ENCODE measurements around the gene DOCK11.

DOCK11 gene

DNA sequence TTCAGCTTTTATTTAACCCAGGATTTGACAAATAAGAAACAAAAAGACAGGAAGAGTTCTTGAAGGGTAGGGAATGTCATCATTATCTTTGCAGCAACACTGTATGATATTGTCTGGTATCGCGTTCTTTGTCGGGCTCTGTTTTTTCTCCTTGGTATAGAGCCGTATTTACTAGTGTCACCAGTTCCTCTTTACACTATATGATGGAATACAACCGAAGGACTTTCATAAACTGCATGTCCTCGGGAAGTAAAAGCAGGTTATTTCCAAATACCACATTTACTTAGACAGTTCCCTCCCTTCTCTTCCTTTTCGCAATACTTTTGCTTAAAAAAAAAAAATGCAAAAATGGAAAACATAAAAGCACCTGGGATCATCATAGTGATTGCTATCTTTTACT lies 135.2 kb downstream of the DOCK11 start:
- no peak for DNase-seq (ENCODE audit: low read depth)

- DNase-seq (ENCODE audit: low read depth): no peak
These were observed 136.0 kb downstream of the DOCK11 start for GRCh38 chrX:118631586-118631985.

GRCh38 chrX:118632862-118633261 lies 137.2 kb downstream of the DOCK11 start:
- DNase-seq (ENCODE audit: low read depth): no peak

GRCh38 chrX:118633530-118633929 lies 137.9 kb downstream of the DOCK11 start:
- no peak for DNase-seq (ENCODE audit: low read depth)

- DNase-seq (ENCODE audit: low read depth): no peak
These were observed 138.7 kb downstream of the DOCK11 start for GRCh38 chrX:118634336-118634735.

DNA sequence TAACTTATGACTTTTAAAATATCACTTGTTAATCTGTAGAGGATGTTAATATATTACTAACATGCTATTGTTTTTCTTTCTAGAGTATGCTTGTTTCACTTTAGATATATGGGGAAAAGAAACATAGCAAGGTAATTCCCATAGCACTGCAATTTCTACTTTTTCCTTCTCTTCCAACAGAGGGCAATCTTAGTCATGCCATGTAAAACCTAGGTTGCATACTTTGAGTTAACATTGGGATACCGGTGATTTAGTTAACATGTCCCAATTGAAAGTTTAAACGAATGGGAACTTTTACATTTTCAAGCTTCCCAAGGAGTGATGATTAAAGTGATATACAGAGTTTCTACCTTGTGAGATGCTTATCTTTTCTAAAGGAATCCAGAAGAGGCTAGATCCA lies 142.4 kb downstream of the DOCK11 start:
- no peak for DNase-seq (ENCODE audit: low read depth)

DNA sequence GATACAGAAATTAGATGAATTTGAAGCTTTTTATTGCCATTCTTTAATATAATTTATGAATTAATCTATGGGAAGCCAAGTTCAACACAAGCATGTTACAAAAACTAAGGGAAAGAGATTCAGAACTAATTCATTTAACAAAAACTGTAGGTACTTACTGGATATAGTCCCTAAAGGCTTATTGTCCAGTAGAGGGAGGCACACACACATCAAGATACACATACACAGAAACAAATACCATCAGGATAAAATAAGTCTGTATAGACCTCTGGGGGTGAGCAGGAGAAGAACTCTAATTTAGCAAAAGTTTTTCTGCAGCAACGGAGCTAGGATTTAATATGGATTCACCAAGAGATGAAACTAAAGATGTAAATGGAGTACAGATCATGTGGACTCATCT lies 148.8 kb downstream of the DOCK11 start:
- no peak for DNase-seq (ENCODE audit: low read depth)

DNA sequence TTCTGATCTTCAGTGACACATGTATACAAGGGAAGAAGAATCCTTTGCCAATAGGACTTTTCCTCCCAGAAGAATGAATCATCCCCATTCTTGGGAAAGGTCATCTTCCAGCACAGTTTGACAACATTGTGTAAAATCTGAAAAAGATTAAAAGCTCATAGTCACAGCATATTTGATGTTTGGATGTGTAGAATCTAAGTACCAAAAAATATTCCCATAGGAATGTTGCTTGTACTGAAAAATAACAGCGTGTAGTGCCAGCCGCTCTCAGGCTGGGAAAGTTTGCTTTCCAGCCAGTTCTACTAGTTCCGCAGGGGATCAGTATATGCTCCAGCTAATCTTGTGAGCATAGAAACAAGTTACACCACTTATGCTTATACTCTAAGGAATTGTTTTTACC lies 157.1 kb downstream of the DOCK11 start:
- DNase-seq (ENCODE audit: low read depth): no peak

DNA sequence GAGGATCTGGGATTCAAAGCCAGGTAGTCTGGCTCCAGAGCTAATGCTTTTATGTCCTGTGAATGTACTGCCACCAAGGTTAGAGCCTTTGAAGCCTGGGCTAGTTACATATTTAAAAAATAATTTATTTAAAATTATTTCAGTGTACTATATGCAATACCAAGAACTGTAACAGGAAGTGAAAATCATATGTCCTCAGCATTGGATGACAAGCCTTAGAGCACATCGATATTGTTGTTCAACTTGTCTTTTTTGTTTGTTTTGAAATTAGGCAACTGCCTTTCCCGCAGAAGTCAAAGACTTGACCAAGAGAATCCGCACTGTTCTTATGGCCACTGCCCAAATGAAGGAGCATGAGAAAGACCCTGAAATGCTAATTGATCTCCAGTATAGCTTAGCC lies 158.7 kb downstream of the DOCK11 start:
- DNase-seq (ENCODE audit: low read depth): no peak

DNA sequence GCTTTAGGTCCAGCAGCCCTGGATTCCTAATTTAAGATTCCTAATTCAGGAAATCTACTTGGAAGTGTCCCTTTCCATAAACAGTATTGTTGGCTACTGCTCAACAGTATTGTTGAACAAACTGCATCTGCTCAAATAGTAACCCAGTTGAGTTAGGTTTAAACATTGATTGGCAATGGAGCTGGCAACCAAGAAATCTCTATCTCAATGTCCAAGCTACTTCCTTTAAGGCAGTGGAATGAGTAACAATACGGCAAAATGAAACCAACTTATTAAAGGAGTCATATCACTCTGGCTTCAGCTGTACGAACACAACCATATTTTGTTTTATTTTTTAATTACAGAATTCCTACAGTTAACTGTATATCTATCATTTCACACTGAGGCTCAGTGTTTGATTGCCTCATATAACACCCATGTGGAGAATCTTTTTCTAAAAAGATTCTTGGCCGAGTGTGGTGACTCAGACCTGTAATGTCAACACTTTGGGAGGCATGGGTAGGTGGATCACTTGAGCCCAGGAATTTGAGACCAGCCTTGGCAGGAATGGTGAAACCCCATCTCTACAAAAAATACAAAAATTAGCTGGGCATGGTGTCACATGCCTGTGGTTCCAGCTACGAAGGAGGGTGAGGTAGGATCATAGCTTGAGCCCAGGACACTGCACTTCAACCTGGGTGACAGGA lies 160.1 kb downstream of the DOCK11 start:
- DNase-seq (ENCODE audit: low read depth): no peak

DNA sequence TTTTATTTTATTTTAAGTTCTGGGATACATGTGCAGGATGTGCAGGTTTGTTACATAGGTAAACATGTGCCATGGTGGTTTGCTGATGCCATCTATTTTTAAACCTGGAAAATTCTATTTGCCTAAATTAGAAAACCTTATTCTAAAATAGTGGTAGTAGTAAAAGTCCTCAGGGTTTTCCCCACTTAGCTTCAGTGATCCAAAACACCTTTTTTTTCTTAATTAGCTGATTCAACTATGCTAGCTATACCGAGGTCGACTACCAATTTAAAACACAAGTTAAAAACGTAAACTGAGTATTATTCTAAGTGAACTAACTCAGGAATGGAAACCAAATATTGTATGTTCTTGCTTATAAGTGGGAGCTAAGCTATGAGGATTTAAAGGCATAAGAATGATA lies 161.8 kb downstream of the DOCK11 start:
- no peak for DNase-seq (ENCODE audit: low read depth)

GRCh38 chrX:118660085-118660484 lies 164.5 kb downstream of the DOCK11 start:
- no peak for DNase-seq (ENCODE audit: low read depth)

GRCh38 chrX:118665204-118665603 lies 169.6 kb downstream of the DOCK11 start:
- no peak for DNase-seq (ENCODE audit: low read depth)

GRCh38 chrX:118666521-118666920 lies 170.9 kb downstream of the DOCK11 start:
- DNase-seq (ENCODE audit: low read depth): no peak

DNA sequence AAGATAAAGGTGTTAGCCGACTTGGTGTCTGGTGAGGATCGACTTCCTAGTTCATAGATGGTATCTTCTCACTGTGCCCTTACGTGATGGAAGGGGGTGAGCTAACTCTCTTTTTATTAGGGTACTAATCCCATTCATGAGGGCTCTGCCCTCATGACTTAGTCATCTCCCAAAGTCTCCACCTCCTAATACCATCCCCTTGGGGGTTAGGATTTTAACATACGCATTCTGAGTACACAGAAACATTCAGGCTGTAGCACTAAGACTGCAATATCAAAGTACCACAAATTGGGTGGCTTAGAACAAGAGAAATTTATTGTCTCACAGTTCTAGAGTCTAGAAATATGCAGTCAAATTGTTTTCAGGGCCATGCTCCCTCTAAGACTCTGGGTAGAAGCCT lies 173.8 kb downstream of the DOCK11 start:
- DNase-seq (ENCODE audit: low read depth): no peak

- DNase-seq (ENCODE audit: low read depth): no peak
These were observed 179.8 kb downstream of the DOCK11 start for GRCh38 chrX:118675326-118675965.

GRCh38 chrX:118675966-118676349 lies 180.3 kb downstream of the DOCK11 start:
- no peak for DNase-seq (ENCODE audit: low read depth)

DNA sequence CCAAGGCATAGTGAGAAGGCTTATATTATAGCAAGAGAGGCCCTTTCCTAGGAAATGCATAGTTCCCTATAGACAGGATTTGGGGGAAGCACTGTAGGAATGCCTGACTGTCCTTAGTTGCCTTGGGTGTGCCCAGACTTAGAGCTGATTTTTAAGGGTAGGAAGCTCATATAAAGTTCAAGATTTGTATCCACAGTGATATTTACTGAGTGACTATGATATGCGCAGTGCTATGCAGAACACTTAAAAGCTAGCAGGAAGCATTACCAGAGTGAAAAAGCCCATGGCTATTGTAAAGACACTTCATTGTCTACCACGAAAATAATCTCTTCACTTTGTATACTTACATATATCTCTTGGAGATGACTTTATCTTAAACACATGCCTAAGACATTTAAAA lies 181.7 kb downstream of the DOCK11 start:
- DNase-seq (ENCODE audit: low read depth): no peak

GRCh38 chrX:118679290-118679689 lies 183.7 kb downstream of the DOCK11 start:
- no peak for DNase-seq (ENCODE audit: low read depth)

DNA sequence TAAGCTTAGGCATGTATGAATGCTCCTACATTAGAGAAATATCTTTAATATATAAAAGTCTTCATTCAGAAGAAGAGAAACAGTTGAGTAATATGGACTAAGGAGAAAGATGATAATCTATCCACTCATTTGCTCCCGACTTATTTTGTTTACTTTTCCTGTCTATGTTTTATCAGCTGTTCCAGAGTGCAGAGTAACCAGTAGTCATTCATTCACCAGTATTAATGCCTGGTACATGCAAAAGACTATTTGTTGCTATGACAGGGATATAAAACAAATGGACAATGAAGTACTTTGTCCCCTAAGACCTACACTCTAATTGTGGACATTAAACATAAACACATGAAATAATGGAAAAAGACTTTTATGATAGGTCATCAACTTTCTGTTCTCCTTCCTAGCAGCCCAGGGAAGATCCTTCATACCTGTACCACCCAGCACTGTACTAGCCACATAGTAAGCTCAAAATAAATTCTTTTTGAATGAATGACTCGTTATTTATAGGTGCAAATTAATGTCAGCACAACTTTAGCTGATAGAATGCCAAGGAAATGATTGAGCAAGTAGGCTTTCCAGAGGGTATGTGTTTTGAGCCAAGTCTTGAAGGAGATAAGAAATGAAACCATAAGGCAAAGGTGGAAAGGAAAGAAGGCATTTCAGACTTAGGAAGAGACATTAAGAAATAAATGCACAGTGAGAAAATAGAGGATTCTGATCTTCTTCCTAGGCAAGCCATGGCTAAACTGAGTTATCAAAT lies 186.8 kb downstream of the DOCK11 start:
- DNase-seq (ENCODE audit: low read depth): no peak

GRCh38 chrX:118685393-118685792 lies 189.8 kb downstream of the DOCK11 start:
- DNase-seq (ENCODE audit: low read depth): no peak

DNA sequence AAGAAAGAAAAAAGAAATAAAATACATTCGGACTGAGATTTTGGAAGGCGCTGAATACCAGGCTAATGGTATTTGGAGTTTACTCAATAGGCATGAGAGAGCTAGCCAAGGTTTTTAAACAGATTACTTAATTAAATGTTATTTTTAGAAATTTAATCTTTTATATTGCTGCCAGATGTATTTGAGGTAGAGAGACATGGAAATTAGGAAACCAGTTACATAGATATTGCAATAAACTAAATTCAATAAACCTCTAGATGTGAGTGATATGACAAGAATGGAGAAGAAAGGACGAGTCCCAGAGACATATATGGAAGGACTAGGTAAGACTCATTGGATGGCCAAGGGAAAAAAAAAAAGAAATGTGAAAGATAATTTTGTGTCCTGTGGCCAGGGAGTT lies 193.3 kb downstream of the DOCK11 start:
- no peak for DNase-seq (ENCODE audit: low read depth)

- no peak for DNase-seq (ENCODE audit: low read depth)
These were observed 198.2 kb downstream of the DOCK11 start for GRCh38 chrX:118693843-118694242.

All from stimulated activated CD8-positive, alpha-beta memory T cell treated with anti-CD3 and anti-CD28 coated beads, Interleukin-15, amount 100 ng/mL, for 1 hour (primary cell).